NCI-H226 (cell line): Measurements from ENCODE around the gene EVX2.

ENCODE experiments used
- DNase-seq: peaks from one replicate; pipeline ENCODE4 v3.0.0-alpha.2; 2015

Gene EVX2

DNA sequence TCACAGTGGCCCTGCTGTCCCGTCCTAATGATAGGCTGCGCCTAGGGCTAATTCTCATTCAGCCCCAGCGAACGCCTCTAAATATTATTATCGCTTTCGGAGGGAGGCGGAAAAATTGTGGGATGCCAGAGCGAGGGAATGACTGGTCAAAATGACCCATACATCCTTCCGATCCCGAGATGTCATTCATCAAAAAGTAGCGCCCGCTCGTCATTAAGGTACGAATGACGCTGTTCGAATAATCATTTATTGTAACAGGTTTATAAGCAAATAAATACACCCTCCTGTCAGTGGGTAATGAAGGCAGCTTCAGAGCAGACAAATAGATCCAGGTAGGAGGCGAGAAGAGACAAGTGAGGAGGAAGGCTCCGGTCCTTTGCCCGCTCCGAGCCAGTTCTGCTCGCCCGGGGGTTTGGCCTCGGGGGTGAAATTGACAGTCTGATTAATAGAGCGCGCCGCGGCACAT lies at the start of gene EVX2:
TSS of gene EVX2 (minus strand) at position 167 of the 466 bp plus-strand sequence. CDS start 186 bp downstream, outside the sequence.
- no peak for DNase-seq

DNA sequence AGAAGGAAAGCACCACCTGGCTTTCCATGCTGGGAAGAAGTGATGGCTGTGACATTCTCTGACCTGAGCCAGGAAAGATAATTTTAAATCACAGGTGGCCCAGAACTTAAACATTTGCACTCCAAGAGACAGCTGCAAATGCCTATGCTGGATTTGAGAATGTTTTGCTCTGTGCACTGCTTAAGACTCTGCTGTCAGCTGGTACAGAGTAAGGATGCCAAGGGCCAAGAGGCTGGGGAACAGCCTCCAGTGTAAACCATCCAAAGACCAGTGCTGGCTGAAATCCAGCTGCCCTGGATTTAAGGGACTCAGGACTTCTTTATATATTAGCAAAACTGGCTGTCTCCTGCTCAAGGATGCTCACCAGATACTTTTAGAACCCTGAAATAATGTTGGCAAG lies 49.6 kb upstream of the EVX2 start:
- DNase-seq: no peak

DNA sequence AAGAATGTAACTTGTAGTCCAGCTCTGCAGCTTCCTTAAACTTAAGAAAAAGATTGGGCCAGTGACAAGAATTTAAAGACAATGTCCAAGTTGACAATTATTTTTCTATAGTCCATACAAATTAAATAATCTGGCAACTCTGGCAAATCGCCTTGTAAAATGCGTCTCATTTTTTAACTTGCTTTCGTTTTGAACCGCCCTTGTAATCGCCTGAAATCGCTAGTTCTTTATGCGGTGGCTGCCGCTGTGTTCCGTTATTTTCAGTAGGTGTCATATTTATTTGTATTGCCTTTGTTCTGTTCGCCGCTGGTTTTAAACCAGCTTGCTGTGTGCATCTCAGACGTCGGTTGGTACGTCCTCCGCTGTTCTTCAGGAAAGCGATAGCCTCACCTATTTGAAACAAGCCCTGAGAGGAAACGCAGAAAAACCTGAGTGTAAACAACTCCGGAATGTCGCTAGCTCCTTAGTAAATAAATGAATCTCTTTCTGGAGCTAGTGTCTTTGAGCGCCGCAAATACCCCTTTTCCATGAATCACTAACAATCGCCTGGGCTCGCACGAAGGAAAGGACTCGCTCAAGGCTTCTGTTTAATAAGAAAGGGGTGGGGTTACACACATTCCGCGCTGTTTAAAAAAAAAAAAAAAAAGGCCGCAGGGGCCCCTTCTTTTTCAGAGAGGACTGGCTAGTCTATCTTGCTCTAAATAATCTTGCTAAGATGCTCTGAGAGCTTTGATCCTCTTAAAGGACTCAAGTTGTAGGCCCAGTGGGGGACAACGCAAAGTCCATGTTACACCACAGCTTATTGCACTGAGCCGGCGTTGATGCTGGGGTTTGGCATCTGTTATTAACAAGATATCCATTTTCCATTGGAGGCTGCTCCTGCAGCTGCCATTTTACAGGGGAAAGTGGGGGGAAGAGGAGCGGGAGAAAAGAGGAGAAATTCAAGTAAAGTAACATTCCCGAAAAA lies 48.7 kb upstream of the EVX2 start:
- no peak for DNase-seq

DNA sequence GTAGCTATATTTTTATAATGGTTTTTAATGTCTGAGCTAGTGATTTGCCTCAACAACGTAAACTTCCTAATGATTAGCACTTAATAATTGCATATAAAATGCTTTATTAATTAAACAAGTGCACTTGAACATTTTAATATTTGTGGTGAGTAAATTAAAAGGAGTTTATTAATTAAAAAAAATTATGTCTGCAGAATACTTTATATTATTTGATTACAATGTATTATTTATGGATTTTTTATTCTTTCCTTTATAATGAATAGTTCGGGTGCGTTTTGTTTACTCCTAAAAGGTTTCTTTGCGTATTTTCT lies 48.0 kb upstream of the EVX2 start:
- no peak for DNase-seq

DNA sequence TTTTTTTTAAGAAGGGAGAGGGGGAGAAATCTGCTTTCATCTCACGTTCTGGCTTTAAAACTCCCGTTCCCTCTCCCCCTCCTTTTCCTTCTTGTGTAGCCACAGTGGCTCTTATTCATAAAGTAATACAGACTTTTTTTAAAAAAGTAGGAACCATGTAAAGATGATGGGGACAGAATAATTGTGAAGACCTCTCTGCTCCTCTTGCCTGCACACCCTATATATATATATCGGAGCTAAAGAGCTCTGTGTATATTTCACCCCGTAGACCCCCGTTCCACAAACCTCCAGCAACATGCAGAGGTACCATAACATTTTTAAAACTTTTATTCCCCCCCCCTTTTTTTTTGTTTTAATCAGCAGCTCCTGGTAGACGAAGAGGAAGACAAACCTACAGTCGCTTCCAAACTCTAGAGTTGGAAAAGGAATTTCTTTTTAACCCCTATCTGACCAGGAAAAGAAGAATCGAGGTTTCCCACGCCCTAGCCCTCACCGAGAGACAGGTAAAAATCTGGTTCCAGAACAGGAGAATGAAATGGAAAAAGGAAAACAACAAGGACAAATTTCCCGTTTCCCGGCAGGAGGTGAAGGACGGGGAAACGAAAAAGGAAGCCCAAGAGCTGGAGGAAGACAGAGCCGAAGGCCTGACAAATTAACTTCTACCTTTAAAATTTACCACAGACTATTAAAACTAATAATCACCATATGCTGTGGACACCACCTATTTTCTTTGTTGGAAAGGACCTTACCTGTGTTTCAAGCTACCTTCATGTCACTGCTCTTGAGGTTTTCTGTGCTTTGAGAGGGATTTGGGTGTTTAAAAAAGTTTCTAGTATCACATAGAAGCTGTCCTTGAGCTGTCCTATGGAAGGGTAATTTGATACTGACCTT lies 47.4 kb upstream of the EVX2 start:
- DNase-seq: no peak

DNA sequence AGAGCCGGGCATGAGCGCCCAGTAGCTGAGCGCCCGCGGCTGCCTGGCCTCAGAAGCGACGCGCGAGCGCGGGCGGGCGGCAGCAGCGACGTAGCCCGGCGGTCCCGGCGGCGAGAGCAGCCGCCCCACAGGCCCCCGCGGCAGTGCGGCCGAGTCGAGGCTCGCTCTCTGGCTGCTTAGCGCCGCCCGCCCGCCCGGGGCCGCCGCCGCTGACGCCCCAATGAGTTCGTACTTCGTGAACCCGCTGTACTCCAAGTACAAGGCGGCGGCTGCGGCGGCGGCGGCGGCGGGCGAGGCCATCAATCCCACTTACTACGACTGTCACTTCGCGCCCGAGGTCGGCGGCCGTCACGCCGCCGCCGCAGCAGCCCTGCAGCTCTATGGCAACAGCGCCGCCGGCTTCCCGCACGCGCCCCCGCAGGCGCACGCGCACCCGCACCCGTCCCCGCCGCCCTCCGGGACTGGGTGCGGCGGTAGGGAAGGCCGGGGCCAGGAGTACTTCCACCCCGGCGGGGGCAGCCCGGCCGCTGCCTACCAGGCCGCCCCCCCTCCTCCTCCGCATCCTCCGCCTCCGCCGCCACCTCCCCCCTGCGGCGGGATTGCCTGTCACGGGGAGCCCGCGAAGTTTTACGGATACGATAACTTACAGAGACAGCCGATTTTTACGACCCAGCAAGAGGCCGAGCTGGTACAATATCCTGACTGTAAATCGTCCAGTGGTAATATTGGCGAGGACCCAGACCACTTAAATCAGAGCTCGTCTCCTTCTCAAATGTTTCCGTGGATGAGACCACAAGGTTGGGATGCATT lies 46.6 kb upstream of the EVX2 start:
- DNase-seq: no peak

DNA sequence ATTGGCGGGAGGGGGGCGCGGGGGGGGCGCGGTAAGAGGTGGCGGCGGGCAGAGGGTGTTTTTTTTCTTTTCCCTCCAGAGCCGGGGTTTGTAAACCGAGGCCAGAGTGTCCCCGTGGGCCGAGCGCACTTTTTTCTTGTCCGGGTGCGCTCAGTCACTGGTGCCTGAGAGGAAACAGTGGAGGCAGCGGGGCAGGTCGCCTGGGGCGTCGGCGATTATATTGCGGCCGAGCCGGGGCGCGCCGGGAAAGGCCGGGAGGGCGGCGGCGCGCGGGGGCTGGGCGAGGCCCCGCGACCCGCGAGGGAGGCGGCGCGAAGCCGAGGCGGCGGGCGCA lies 46.0 kb upstream of the EVX2 start:
- DNase-seq: no peak

DNA sequence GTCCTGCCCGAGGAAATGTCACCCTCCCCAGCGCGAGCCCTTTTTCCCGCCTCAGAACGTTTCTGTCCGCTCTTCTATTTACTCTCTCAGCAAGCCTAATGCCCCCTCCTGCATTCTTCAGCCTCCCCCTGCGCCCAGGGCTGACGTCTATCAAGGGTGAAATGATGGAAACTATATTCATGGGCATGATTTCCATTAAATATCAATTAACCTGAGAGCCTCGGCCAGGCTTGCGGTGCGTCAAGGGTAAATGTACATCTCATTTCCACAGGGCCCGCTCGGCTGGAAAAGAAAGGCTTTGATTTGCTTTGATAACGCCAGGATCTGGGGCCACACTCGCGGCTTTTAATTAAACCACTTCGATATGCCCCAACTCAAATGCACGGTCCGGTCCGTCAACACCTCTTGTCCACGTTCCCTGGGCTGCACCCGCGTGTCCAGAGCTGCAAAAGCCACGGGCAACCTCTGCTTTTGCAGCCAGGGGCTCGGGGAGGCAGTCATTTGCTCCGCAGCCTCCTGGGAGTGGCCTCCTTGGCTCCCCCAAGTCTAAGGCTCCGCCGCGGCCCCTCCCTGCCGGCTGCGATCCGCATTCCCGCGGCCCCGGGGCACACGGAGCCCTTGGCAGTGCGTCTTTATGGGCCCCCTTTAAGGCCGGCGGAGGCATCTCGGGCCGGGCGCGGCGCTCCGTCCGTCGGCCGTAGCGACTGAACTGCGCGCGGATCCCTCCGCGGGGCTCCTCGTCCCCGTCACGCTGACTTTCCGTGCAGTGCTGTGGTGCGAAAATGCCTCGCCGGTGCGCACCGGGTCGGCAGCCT lies 45.4 kb upstream of the EVX2 start, which contains the start of gene HOXD8:
TSS of gene HOXD8 (plus strand) at position 724 of the 815 bp plus-strand sequence. CDS start 662 bp downstream, outside the sequence.
- DNase-seq: no peak

DNA sequence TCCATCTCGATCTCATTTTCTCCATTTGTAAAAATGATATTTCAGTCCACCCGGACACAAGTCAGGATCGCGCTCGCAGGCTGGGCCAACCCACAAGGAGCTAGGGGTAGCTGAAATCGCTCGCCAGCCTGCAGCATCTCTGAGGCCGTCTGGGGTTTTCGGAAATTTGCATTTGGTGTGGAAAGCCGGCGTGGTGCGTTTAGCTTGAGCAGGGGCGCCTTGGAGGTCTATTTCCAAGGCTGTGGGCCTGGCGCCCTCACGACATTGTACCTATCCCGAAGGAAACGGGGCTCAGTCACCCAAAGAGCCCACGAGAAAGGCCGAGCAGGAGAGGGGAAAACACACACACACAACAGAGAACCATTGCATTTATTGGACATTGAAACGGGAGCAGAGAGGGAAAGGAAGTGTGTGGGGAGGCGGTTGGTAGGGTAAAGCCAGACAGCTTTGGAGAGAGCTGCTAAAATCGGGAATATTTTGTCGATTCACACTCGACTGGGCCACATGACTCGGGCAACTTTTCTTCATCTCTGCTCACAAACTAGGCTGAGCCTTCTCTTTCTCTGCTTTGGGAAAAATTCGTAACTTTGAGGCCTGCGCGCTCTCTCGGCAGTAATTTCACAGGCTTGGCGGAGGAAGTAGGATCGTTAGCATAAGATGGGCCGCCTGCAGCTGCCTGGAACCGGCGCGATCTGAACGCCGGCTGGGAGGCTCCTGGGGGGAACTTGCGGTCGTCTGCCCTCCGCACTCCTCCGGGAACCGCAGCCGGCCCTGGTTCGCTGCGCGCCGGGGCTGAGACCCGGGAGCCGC lies 44.6 kb upstream of the EVX2 start:
- no peak for DNase-seq

DNA sequence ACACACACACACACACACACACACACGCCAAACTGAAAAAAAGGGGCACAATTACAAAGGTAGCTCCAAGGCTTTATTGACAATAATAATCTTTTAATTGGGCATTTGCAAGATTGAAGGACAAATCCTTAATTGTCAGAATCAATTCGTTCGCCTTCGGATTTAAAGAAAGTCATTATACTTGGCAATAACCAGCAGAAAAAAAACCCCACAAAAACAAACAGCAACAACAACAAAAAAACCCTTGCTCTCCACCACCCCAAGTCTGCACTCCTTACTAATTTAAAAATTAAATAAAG lies 44.0 kb upstream of the EVX2 start:
- DNase-seq: no peak

DNA sequence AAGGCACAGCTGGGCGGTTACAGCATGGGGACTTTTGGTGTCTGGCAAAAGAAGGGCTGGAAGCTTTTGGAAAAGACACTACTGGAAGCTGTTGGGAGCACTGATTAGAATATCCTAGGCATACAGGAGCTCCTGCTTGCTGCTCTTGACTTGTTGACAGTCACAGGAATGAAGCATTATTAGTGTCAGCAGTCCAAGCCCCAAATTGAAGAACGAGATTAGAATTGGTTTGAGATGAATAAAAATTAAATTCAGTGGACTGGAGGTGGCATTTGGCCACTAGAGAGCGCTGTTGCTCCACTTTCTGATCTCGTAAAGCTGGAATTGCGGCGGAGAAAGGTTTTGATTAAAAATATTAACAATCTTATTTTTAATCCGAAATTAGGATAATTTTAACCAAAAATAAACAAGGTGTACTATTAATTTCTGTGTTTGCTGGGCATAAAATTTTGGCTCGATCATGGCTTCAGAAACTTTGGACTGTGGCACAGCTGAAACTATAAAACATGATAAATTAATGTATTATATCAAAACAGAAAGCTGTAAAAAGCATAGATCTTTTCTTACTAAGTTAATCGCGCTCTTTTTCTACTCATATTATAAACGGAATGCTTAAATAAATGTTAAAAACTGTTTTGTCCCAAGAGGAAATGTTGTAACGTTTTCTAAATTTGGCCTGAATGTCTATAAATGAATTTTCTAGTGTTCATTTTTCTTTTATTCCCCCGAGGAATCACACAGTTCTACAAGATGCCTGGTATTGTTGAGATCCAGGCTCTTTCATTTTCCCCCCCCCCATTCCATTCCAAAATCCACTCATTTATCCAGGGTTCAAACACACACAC lies 43.4 kb upstream of the EVX2 start:
- DNase-seq: no peak

DNA sequence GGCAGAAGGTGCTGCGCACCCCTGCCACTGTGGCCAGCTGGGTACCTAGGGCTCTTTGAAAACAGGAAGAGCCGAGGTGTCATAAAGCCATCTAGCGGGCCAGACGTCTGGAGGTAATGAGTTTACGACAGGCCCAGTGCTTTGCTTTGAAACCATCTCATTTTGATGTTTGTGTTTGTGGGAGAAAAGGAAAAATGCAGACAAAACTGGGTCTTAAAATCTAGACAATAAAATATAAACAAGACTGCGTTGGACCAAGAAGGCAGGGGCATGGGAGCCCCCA lies 42.0 kb upstream of the EVX2 start:
- no peak for DNase-seq

DNA sequence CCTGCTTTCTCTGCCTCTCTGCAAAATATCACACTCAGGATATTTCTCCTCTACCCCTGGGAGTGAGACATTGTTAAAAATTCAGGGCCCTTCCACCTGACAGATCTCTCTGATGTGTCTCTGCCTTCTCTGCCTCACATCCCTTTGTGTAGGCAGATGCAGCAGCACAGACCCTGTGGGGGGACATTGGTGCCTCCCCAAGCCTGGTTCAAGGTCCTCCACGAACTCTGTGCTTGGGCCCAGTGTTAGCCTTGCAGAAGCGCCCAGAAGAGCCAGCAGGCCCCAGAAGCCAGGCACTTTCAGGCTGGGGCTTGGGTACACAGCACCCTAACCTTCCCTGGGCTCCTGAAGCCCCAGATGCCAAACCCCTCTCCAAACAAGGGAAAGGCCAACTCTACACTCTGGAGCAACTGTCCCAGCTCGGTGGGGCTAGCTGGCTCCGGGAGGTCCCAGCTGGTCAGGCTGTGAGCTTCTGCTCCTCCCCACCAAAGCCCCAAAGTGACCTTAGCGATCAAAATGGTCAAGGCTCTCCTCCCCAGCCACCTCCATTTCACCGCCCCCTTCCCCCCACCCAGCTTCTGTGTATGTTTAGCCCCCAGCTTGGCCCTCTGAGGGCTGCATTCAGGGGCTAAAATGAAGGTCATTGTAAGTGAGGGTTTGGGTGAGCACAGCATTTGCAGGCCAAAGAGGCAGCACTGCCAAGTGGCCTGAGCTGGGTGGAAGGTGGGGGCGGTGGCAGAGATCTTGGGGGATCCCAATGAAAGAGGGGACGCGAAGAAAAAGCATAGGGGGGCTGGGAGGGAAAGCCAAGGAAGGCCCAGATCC lies 41.4 kb upstream of the EVX2 start:
- DNase-seq: no peak

DNA sequence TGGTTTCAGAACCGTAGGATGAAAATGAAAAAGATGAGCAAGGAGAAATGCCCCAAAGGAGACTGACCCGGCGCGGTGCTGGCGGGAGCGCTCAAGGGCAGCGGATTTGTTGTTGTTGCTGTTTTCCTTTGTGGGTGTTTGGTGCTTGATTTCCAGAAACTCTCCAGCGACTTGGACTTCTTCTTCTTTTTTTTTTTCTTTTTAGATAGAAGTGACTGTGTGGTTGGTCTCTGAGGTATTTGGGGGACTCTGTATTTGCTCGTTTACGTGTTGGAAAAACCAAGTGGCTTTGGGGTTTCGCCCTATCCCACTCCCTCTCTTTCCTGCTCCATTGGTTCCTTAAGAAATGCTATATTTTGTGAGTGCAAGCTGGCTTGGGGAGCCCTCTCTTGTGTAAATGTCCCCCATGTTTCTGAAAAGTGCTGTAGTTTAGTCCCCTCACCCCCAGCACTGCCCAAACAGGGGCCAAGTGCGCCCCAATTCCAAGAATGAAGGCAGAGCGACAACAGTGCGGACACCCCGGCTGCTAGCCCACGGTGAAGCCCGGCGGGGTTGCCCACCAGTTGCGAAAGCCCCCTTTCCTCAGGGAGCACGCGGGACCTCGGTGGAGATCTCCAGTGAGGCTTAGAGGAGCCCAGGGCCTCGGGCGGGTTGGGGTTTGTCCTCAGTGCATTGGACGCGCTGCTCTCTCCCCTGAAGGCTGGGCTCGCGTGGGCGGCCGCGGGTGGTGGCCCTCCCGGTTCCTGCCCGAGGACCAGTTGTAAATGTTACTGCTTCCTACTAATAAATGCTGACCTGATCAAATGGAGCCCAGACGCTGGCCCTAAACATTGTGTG lies 40.6 kb upstream of the EVX2 start:
- no peak for DNase-seq

DNA sequence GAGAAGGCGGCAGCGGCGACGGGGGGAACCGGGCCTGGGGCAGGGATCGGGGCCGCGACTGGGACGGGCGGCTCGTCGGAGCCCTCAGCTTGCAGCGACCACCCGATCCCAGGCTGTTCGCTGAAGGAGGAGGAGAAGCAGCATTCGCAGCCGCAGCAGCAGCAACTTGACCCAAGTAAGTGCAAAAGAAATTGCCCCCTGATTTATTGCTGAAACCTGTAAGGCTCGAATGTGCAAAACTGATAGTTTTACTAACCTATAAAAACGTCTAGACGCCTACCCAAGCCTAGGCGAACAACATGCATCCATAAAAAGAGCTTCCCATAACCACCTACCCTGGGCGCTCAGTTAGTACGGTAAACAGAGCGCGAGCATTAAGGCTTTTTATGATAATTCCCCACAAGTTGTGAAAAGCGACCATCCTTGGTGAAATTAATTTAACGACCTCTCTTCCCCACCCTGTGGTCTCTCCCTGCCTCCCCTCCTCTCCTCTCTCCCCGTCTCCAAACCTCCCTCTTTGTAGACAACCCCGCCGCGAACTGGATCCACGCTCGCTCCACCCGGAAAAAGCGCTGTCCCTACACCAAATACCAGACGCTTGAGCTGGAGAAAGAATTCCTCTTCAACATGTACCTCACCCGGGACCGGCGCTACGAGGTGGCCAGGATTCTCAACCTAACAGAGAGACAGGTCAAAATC lies 39.8 kb upstream of the EVX2 start:
- no peak for DNase-seq

DNA sequence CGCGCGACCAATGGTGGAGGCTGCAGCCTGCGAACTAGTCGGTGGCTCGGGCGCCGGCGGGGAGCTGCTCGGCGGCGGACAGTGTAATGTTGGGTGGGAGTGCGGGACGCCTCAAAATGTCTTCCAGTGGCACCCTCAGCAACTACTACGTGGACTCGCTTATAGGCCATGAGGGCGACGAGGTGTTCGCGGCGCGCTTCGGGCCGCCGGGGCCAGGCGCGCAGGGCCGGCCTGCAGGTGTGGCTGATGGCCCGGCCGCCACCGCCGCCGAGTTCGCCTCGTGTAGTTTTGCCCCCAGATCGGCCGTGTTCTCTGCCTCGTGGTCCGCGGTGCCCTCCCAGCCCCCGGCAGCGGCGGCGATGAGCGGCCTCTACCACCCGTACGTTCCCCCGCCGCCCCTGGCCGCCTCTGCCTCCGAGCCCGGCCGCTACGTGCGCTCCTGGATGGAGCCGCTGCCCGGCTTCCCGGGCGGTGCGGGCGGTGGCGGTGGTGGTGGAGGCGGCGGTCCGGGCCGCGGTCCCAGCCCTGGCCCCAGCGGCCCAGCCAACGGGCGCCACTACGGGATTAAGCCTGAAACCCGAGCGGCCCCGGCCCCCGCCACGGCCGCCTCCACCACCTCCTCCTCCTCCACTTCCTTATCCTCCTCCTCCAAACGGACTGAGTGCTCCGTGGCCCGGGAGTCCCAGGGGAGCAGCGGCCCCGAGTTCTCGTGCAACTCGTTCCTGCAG lies 39.1 kb upstream of the EVX2 start, which contains the start of gene HOXD9:
TSS of gene HOXD9 (plus strand) at position 37 of the 728 bp plus-strand sequence. CDS start at position 87, 50 bp downstream.
- no peak for DNase-seq

DNA sequence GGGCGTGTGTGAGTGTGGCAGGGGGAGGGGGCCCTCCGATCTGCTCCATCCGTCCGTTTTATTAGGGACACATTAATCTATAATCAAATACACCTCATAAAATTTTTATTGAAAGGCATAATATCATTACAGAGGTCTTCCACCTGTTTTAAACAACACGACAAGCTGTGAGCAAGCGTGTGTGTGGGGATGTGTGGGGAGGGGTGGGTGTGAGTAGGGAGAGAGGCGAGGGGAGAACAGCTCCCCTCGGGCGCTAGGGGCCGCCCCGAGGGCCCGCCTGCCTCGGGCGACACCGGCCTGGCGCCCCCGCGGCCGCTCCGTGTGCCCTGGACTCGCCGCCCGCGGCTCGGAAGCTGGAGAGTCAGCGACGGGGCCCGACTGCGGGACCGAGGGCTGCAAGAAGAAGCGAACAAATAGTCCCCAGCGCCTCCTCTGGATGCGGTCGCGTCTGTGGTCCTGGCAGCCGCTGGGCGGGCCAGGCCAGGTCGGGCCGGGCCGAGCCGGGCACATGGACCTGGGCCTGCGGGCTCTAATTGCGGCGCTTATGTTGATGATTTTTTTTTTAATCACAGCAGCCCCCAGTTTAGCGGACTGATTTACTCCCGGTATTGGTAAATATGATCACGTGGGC lies 38.4 kb upstream of the EVX2 start:
- no peak for DNase-seq
